ENCODE results near the gene ATP6V0A4. TPM values are rescaled to one million over a fixed set of nuclear protein-coding genes. Genes with fewer than 3 reads are reported as not detected.

The ATP6V0A4 gene
- total RNA-seq, 1 experiment from 2014 or later = not detected

- intact Hi-C loops (cut with micrococcal nuclease; ENCODE audit: unreplicated experiment) = no loop called here
- Histone ChIP-seq H3K9me3 (ENCODE audit: low read depth, low read length, poor library complexity, severe bottlenecking) (no peaks in the 10 kb centered on the region), H3K4me3 (ENCODE audit: low read depth, low read length, poor library complexity, severe bottlenecking) (no peak overlapping the region), H3K4me1 (ENCODE audit: insufficient read depth, low read length, poor library complexity, severe bottlenecking) (no peaks in the 10 kb centered on the region), H3K36me3 (ENCODE audit: insufficient read depth, low read length, poor library complexity, severe bottlenecking) (no peaks in the 10 kb centered on the region), H3K27me3 (replicated peaks; ENCODE audit: insufficient read depth, low read depth, low read length, poor library complexity) (no peaks in the 10 kb centered on the region), H3K27ac (ENCODE audit: low read depth, low read length, poor library complexity, severe bottlenecking) (no peak overlapping the region)
- DNase-seq (ENCODE audit: low spot score) = no peak
- TF ChIP-seq CTCF (conservative IDR thresholded peaks at IDR 0.05; ENCODE audit: low read depth, low read length) (0 out of 2 replicates have a peak, but pooled peaks have one; percentile 23), EZH2 (IDR thresholded peaks at IDR 0.05; ENCODE audit: borderline replicate concordance, low read depth, low read length, poor library complexity, severe bottlenecking) (no peak)
- POLR2A ChIA-PET (ENCODE audit: low non-redundant PET) = no interaction called here
- CTCF ChIA-PET = interaction anchor here (1.0 kb wide), 1 partner anchor 12 kb away, joined by 11 read pairs; no protein-coding TSS in a partner anchor
- BruUV-seq (replicated peaks) = no TSS peak
These were observed 71.7 kb downstream of the ATP6V0A4 start for GRCh38 chr7:138726288-138726687.

- CTCF ChIA-PET = no interaction called here
- H3K27ac ChIP-seq (ENCODE audit: low read depth, low read length, poor library complexity, severe bottlenecking) = no peak overlapping the region
- no peak for TF ChIP-seq CTCF (conservative IDR thresholded peaks at IDR 0.05; ENCODE audit: low read depth, low read length)
- no peak for TF ChIP-seq EZH2 (IDR thresholded peaks at IDR 0.05; ENCODE audit: borderline replicate concordance, low read depth, low read length, poor library complexity, severe bottlenecking)
- DNase-seq (ENCODE audit: low spot score) = no peak
- no TSS peak for BruUV-seq (replicated peaks)
- intact Hi-C loops (cut with micrococcal nuclease; ENCODE audit: unreplicated experiment) = no loop called here
- H3K27me3 ChIP-seq (replicated peaks; ENCODE audit: insufficient read depth, low read depth, low read length, poor library complexity) = no peaks in the 10 kb centered on the region
- H3K36me3 ChIP-seq (ENCODE audit: insufficient read depth, low read length, poor library complexity, severe bottlenecking) = no peaks in the 10 kb centered on the region
- H3K4me3 ChIP-seq (ENCODE audit: low read depth, low read length, poor library complexity, severe bottlenecking) = no peak overlapping the region
- no peaks in the 10 kb centered on the region for H3K4me1 ChIP-seq (ENCODE audit: insufficient read depth, low read length, poor library complexity, severe bottlenecking)
- H3K9me3 ChIP-seq (ENCODE audit: low read depth, low read length, poor library complexity, severe bottlenecking) = no peaks in the 10 kb centered on the region
- POLR2A ChIA-PET (ENCODE audit: low non-redundant PET) = no interaction called here
These were observed 77.7 kb downstream of the ATP6V0A4 start for GRCh38 chr7:138720286-138720685.

GRCh38 chr7:138716889-138717288 is 81.1 kb downstream of the ATP6V0A4 start:
- no TSS peak for BruUV-seq (replicated peaks)

More at GRCh38 chr7:138716889-138717288, 81.1 kb downstream of the ATP6V0A4 start:
- no peak overlapping the region for H3K4me3 ChIP-seq (ENCODE audit: low read depth, low read length, poor library complexity, severe bottlenecking)
- H3K36me3 ChIP-seq (ENCODE audit: insufficient read depth, low read length, poor library complexity, severe bottlenecking) = no peaks in the 10 kb centered on the region
- no peak for TF ChIP-seq CTCF (conservative IDR thresholded peaks at IDR 0.05; ENCODE audit: low read depth, low read length)
- TF ChIP-seq EZH2 (IDR thresholded peaks at IDR 0.05; ENCODE audit: borderline replicate concordance, low read depth, low read length, poor library complexity, severe bottlenecking) = no peak
- POLR2A ChIA-PET (ENCODE audit: low non-redundant PET) = no interaction called here
- H3K9me3 ChIP-seq (ENCODE audit: low read depth, low read length, poor library complexity, severe bottlenecking) = no peaks in the 10 kb centered on the region
- no peak for DNase-seq (ENCODE audit: low spot score)
- CTCF ChIA-PET = no interaction called here
- intact Hi-C loops (cut with micrococcal nuclease; ENCODE audit: unreplicated experiment) = no loop called here
- H3K4me1 ChIP-seq (ENCODE audit: insufficient read depth, low read length, poor library complexity, severe bottlenecking) = no peaks in the 10 kb centered on the region
- H3K27ac ChIP-seq (ENCODE audit: low read depth, low read length, poor library complexity, severe bottlenecking) = no peak overlapping the region
- no peaks in the 10 kb centered on the region for H3K27me3 ChIP-seq (replicated peaks; ENCODE audit: insufficient read depth, low read depth, low read length, poor library complexity)

All from A673 (cell line).